Activated CD8-positive, alpha-beta T cell treated with anti-CD3 and anti-CD28 coated beads, Interleukin-2, amount 10 ng/mL, durations not matched to agents 7 days and 5 days (primary cell): ENCODE results near the gene OOSP3. TPM values are rescaled to one million over a fixed set of nuclear protein-coding genes. Genes with fewer than 3 reads are reported as not detected.

ENCODE experiments used
- ATAC-seq: fragments of 150-1000 bp; cut with Tn5 transposase; one replicate; pipeline ENCODE4 v1.10.0; 2021; ENCODE audit warnings: moderate library complexity
- CTCF ChIA-PET: fragments of 350-600 bp; sonication (Branson Sonifier 250); formaldehyde crosslinking; loops from one replicate; lab custom pipeline; 2021; ENCODE audit warnings: antibody characterized with exemption; lab: Charles Lee
- POLR2A ChIA-PET: fragments of 350-600 bp; sonication (Branson Sonifier 250); formaldehyde crosslinking; loops from one replicate; lab custom pipeline; 2021; ENCODE audit warnings: antibody characterized with exemption; lab: Charles Lee
- DNase-seq: peaks from one replicate; pipeline ENCODE4 v3.0.0-alpha.2; 2020
- H3K27ac Mint-ChIP-seq: one replicate; pipeline ENCODE4 v1.8.0; 2021; ENCODE audit warnings: mild to moderate bottlenecking, mixed read lengths
- H3K27me3 Mint-ChIP-seq: one replicate; pipeline ENCODE4 v1.8.0; 2021; ENCODE audit warnings: low read depth, mixed read lengths
- H3K36me3 Mint-ChIP-seq: one replicate; pipeline ENCODE4 v1.8.0; 2021; ENCODE audit warnings: low read depth, mixed read lengths
- H3K4me1 Mint-ChIP-seq: one replicate; pipeline ENCODE4 v1.8.0; 2021; ENCODE audit warnings: low read depth, mixed read lengths
- H3K4me3 Mint-ChIP-seq: one replicate; pipeline ENCODE4 v1.8.0; 2021; ENCODE audit warnings: mild to moderate bottlenecking, mixed read lengths
- H3K9me3 Mint-ChIP-seq: one replicate; pipeline ENCODE4 v1.8.0; 2022; ENCODE audit warnings: mixed read lengths; ENCODE audit not compliant: insufficient read depth
- total RNA-seq, 2 experiments: library from RNA; stranded (reverse); gene quantifications; one replicate each; pipeline ENCODE4 v1.2.3, GENCODE V29; 2021

Gene OOSP3
- total RNA-seq, 2 experiments from 2014 or later = 0.29 TPM; not detected in 1

GRCh38 chr11:59918480-59918879 lies 39.9 kb downstream of the OOSP3 start:
- ChIA-PET CTCF (interaction anchor here (0.7 to 2.0 kb wide), 15 partner anchors 11 to 164 kb away, joined by 3 to 10 read pairs (median 4); partner anchors contain the start of gene MRPL16), POLR2A (no interaction called here)
- Mint-ChIP-seq H3K4me1 (no peaks in the 10 kb centered on the region), H3K27me3 (no peaks in the 10 kb centered on the region), H3K36me3 (no peaks in the 10 kb centered on the region), H3K27ac (no peak overlapping the region), H3K4me3 (no peak overlapping the region), H3K9me3 (peaks cover 11% of the 10 kb centered on the region)
- ATAC-seq (no peak), DNase-seq (no peak)

- peaks cover 2% of the 10 kb centered on the region for H3K36me3 Mint-ChIP-seq
- ATAC-seq = no peak
- CTCF ChIA-PET = interaction anchor here (0.7 to 2.0 kb wide), 17 partner anchors 11 to 165 kb away, joined by 3 to 10 read pairs (median 3); partner anchors contain the start of gene MRPL16
- peaks cover 11% of the 10 kb centered on the region for H3K9me3 Mint-ChIP-seq
- H3K27me3 Mint-ChIP-seq = no peaks in the 10 kb centered on the region
- no peak overlapping the region for H3K4me3 Mint-ChIP-seq
- POLR2A ChIA-PET = no interaction called here
- no peak overlapping the region for H3K27ac Mint-ChIP-seq
- H3K4me1 Mint-ChIP-seq = no peaks in the 10 kb centered on the region
- DNase-seq = peak; percentile 56
These were observed 40.5 kb downstream of the OOSP3 start for GRCh38 chr11:59918987-59919589.

- Mint-ChIP-seq H3K4me1 (no peaks in the 10 kb centered on the region), H3K27ac (no peak overlapping the region), H3K4me3 (no peak overlapping the region), H3K27me3 (no peaks in the 10 kb centered on the region), H3K9me3 (peaks cover 26% of the 10 kb centered on the region), H3K36me3 (peaks cover 3% of the 10 kb centered on the region)
- DNase-seq (no peak), ATAC-seq (no peak)
- CTCF ChIA-PET = no interaction called here
- POLR2A ChIA-PET = no interaction called here
These were observed 45.2 kb downstream of the OOSP3 start for GRCh38 chr11:59923813-59924212.

- no peaks in the 10 kb centered on the region for H3K4me1 Mint-ChIP-seq
- CTCF ChIA-PET = no interaction called here
- H3K27me3 Mint-ChIP-seq = no peaks in the 10 kb centered on the region
These were observed 53.1 kb downstream of the OOSP3 start for GRCh38 chr11:59931688-59932087.

GRCh38 chr11:59938132-59938531 lies 59.5 kb downstream of the OOSP3 start, which contains the start of gene OOSP1:
TSS of gene OOSP1 (plus strand) at chr11:59938432. CDS start at chr11:59938455, 23 bp downstream.
- H3K27me3 Mint-ChIP-seq = peaks cover 3% of the 10 kb centered on the region
- ATAC-seq (no peak), DNase-seq (no peak)
- no peak within 1 kb of the TSS for H3K4me3 Mint-ChIP-seq
- H3K27ac Mint-ChIP-seq = no peak within 1 kb of the TSS
- H3K9me3 Mint-ChIP-seq = no peaks in the 10 kb centered on the region
- ChIA-PET CTCF (no interaction called here), POLR2A (no interaction called here)
- H3K36me3 Mint-ChIP-seq = no peaks in the 10 kb centered on the region
- no peaks in the 10 kb centered on the region for H3K4me1 Mint-ChIP-seq

More at GRCh38 chr11:59931688-59932087, 53.1 kb downstream of the OOSP3 start:
- Mint-ChIP-seq H3K36me3 (no peaks in the 10 kb centered on the region), H3K4me3 (no peak overlapping the region), H3K9me3 (peaks cover 4% of the 10 kb centered on the region), H3K27ac (no peak overlapping the region)
- ATAC-seq = no peak
- POLR2A ChIA-PET = no interaction called here
- no peak for DNase-seq

- H3K36me3 Mint-ChIP-seq = no peaks in the 10 kb centered on the region
- ChIA-PET CTCF (no interaction called here), POLR2A (no interaction called here)
- ATAC-seq = no peak
- no peak overlapping the region for H3K27ac Mint-ChIP-seq
- DNase-seq = no peak
- H3K9me3 Mint-ChIP-seq = no peaks in the 10 kb centered on the region
- no peaks in the 10 kb centered on the region for H3K4me1 Mint-ChIP-seq
- H3K4me3 Mint-ChIP-seq = no peak overlapping the region
- H3K27me3 Mint-ChIP-seq = peaks cover 3% of the 10 kb centered on the region
These were observed 60.1 kb downstream of the OOSP3 start for GRCh38 chr11:59938718-59939117.

GRCh38 chr11:59939482-59939881 lies 60.9 kb downstream of the OOSP3 start:
- no peaks in the 10 kb centered on the region for H3K9me3 Mint-ChIP-seq

GRCh38 chr11:59941091-59941490 lies 62.5 kb downstream of the OOSP3 start:
- POLR2A ChIA-PET = no interaction called here

More at GRCh38 chr11:59939482-59939881, 60.9 kb downstream of the OOSP3 start:
- no peak for ATAC-seq
- ChIA-PET POLR2A (no interaction called here), CTCF (no interaction called here)
- H3K27me3 Mint-ChIP-seq = peaks cover 3% of the 10 kb centered on the region
- H3K36me3 Mint-ChIP-seq = no peaks in the 10 kb centered on the region
- no peak overlapping the region for H3K4me3 Mint-ChIP-seq
- H3K4me1 Mint-ChIP-seq = no peaks in the 10 kb centered on the region
- no peak overlapping the region for H3K27ac Mint-ChIP-seq
- no peak for DNase-seq

GRCh38 chr11:59943997-59944714 lies 65.6 kb downstream of the OOSP3 start:
- H3K4me3 Mint-ChIP-seq = no peak overlapping the region
- H3K27me3 Mint-ChIP-seq = peaks cover 6% of the 10 kb centered on the region
- H3K27ac Mint-ChIP-seq = no peak overlapping the region
- no peak for ATAC-seq
- ChIA-PET CTCF (interaction anchor here (1.4 kb wide), 1 partner anchor 121 kb away, joined by 5 read pairs; no protein-coding TSS in a partner anchor), POLR2A (no interaction called here)
- DNase-seq = no peak
- no peaks in the 10 kb centered on the region for H3K36me3 Mint-ChIP-seq
- H3K4me1 Mint-ChIP-seq = peaks cover 3% of the 10 kb centered on the region
- no peaks in the 10 kb centered on the region for H3K9me3 Mint-ChIP-seq

More at GRCh38 chr11:59941091-59941490, 62.5 kb downstream of the OOSP3 start:
- CTCF ChIA-PET = no interaction called here
- Mint-ChIP-seq H3K36me3 (no peaks in the 10 kb centered on the region), H3K9me3 (no peaks in the 10 kb centered on the region), H3K27ac (no peak overlapping the region), H3K4me1 (peaks cover 3% of the 10 kb centered on the region), H3K4me3 (no peak overlapping the region), H3K27me3 (peaks cover 3% of the 10 kb centered on the region)
- DNase-seq (no peak), ATAC-seq (no peak)

GRCh38 chr11:59944720-59945119 lies 66.1 kb downstream of the OOSP3 start:
- POLR2A ChIA-PET = no interaction called here
- Mint-ChIP-seq H3K27ac (no peak overlapping the region), H3K4me3 (no peak overlapping the region), H3K9me3 (no peaks in the 10 kb centered on the region), H3K27me3 (peaks cover 6% of the 10 kb centered on the region), H3K4me1 (peaks cover 3% of the 10 kb centered on the region), H3K36me3 (no peaks in the 10 kb centered on the region)
- CTCF ChIA-PET = interaction anchor here (1.4 kb wide), 1 partner anchor 122 kb away, joined by 5 read pairs; no protein-coding TSS in a partner anchor
- no peak for DNase-seq
- no peak for ATAC-seq
